Nucleus accumbens (tissue), 56 donors: Measurements from ENCODE around the gene DENND2D.

ENCODE experiments used
- DNase-seq, 56 donors: peaks; one replicate each; lab custom pipeline; 2025; lab: John Stamatoyannopoulos, UW

The DENND2D gene

DNA sequence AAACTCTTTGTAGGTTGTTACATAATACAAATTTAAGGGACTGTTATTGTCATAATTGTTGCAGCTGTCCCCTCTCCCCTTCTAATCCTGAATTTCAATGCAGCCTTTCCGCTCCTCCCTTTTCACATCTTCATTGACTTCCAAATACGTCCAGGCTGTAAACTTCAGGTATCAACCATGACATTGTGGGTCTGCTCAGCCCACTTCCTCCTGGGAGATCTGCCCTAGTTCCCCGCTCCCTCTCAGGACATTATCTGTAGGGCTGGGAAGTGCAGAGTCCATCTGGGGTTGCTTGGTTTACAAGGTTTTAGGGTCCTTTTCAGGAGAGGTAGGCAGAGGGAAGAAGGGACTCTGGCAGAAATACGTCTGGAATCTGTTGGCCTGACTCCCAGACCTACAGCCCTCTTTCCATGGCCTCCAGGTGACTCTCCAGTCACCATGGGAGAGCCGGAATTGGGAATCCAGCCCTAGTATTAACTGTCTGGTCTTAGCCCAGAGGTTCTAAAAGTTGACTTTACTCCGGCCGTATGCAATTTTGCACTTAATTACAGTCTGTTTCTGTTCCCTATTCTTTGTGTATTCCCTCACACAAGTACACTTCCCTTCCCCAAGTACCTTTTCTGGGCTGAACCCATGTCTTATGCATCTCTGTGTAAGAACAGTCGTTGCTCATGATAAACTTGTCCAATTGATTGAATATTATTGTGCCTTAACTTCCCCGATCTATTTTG lies 4.7 kb upstream of the DENND2D start:
- no peak for DNase-seq

DNA sequence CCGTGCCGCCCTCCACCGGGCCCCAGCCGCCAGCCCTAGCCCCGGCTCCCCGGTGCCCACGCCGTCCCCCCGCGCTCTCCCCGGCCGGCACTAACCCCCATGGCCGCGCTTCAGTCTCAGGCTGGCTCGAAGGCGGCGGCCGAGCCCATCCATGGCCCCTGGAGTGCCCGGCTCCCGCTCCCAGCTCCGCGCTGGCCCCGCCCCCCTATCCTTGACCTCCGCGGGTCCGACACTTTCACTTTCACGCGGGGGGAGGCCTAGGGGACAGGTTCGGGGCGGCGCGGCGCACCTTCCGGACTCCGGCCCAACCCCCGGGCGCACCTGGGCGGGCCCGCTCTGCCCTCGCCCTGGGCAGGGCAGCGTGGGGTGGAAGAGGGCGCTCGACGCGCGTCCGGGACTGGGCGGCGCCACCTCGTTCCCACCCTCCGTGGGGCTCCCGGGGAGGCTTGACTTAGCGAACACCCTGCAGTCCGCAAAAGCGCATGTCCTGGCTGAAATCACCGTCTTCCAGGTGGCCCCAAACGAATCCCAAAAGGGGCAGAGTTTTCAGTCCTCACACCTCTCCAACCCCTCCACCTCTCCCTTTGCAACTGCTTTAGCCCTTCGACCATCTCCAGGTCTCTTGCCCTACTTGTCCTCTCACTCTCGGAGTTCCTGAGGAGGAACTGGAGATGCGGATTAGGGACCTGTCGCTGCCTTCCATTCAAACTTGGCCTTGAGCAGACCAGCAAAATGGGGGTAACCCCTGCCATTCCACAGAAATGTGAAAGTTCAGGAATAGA lies 3.9 kb upstream of the DENND2D start:
- DNase-seq, result peak in 1 of 56 donors; percentile 36

DNA sequence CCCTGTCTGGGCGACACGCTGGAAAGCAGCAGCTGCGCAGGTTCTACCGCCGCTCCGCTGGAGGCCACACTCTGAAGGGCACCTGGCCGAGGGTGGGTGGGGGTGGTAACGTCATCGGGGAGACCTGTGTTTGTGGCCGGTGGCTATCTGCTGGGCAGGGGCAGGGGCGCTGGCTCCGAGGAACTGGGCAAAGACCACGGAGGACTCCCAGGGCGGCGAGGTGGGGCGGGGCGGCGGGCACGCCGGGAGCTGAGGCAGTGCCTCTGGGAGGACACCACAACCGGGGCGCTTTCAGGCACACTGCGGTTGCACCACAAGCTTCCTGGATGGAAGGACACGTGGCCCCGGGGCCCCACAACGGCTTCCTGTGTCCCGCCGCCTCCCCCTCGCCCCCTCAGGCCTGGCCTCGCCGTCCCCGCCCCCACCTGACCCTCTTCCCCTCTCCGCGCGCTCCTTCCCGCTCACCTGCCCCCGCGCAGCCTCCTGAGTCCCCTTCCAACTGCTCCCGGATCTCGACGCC lies 3.3 kb upstream of the DENND2D start:
- peak in 16 of 56 donors; percentile 10 to 50 (median 22) for DNase-seq

- no peak for DNase-seq
Measured at GRCh38 chr1:111202707-111203623, 2.5 kb upstream of the DENND2D start.

DNA sequence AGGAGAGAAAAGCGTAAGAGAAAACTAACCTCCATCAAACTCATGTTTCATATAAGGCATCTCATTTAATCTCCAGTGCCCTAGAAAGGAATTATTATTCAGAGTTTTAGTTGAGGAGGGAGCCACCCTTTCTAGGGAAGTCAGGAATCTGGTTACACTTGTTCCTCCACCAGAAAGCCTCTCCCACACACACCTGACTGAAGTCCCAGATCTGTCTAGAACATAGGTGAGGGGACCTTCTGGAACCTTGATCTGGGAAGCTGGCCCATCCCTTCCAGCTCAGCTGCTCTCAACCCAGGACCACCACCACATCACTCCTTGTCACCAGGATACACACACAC lies 1.9 kb upstream of the DENND2D start:
- no peak for DNase-seq

GRCh38 chr1:111201275-111202090 lies 1.0 kb upstream of the DENND2D start:
- no peak for DNase-seq

- no peak for DNase-seq
Measured at GRCh38 chr1:111200802-111201161, 336 bp upstream of the DENND2D start.

DNA sequence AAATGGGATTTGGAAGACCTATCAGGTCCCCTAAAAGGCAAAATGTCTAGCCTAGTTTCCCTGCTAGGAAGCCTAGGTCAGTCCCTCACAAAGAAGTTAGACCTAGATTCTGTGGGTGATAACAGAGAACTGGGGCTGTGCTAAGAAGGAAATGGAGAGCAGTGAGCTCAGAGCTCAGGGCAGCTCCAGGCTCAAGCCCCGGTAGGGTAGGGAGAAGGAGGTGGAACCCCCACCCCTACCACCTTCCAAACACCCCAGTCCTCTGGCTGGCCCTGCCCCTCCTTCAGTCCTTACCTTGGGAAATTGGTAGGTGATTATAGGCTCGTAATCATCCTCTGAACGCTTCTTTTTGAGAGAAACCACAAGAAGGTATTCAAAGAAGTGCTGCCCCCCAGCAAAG lies 1.1 kb downstream of the DENND2D start:
- DNase-seq, result no peak

GRCh38 chr1:111198836-111199235 lies 1.6 kb downstream of the DENND2D start:
- DNase-seq, result no peak

DNA sequence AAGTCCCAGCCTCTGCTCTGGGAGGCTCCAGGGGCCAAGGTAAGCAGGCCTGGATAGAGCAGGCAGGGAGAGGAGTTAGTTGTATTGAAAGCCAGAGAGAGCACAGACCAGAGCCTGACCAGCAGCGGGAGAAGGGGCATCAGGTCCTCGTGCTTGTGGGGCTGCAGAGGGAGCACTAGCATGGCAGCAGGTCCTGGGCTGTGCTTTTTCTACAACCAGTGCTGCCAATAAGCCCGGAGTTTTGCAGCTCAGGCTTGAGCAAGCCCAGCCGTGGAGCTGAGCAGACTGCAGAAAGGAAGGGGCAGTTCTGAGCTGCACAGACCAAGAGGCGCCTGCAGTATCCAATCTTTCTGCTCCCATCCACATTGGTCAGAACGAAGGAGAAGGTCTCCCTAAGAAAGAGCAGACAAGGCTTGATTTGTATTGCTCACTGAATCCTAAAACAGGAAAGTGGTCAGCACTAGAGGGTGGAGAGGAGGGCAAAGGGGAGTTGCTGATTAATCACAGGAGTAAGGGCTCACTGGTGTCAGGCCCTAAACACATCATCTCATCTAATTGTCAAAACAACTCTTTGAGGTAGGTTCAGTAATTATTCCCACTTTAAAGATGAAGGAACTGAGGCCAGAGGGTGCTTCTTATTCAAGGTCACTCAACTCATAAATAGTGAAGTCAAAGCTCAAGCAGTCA lies 2.7 kb downstream of the DENND2D start:
- DNase-seq, result peak in 1 of 56 donors; percentile 13

DNA sequence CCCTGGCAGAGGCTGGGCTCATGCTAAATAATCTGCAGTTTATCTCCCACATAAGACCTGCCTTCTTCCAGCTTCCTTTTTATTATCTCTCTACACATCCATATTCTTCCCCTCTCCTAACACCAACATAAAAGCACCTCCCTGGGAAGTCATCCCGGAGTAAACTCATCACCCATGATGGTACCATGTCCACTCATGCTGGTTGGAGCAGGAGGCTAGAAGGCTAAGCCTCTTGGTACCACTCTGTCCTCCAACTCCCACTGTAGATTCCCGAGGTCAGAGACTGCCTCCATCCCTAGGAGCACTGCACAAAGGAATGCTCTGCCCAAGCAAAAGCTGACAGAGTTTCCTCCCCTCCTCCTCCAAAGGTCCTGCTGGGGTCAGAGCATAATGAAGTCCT lies 4.2 kb downstream of the DENND2D start:
- DNase-seq, result no peak

DNA sequence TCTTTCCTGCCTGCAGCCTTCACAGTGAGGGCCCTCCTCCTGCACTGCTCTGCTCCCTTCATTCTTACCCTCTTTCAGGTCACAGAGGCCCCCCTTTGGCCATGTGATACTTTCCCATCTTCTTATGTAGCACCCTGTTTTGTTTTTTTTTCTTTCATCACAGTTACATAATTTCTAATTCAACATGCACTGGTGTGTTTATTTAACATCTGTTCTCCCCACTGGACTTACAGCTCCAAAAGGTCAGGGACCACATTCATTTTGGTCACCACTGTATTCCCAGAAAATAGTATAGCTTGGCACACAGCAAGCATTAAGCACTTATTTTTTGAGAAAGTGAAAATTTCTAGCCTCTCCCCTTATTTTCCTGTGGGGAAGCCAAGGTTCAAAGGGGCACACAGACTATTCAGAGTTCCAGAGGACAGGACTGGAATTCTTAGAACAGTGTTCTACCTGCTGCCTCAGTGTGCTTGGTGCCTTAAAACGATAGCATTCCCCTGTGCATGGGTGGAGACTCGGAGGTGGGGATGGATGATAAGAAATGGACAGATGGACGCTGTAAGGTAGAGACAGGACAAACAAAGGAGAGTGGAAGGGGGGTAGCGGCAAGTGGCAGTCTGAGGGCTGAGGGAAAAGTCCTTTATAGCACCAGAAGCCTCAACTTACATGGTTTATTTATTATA lies 5.3 kb downstream of the DENND2D start:
- no peak for DNase-seq

- no peak for DNase-seq
Measured at GRCh38 chr1:111193712-111194480, 6.5 kb downstream of the DENND2D start.

DNA sequence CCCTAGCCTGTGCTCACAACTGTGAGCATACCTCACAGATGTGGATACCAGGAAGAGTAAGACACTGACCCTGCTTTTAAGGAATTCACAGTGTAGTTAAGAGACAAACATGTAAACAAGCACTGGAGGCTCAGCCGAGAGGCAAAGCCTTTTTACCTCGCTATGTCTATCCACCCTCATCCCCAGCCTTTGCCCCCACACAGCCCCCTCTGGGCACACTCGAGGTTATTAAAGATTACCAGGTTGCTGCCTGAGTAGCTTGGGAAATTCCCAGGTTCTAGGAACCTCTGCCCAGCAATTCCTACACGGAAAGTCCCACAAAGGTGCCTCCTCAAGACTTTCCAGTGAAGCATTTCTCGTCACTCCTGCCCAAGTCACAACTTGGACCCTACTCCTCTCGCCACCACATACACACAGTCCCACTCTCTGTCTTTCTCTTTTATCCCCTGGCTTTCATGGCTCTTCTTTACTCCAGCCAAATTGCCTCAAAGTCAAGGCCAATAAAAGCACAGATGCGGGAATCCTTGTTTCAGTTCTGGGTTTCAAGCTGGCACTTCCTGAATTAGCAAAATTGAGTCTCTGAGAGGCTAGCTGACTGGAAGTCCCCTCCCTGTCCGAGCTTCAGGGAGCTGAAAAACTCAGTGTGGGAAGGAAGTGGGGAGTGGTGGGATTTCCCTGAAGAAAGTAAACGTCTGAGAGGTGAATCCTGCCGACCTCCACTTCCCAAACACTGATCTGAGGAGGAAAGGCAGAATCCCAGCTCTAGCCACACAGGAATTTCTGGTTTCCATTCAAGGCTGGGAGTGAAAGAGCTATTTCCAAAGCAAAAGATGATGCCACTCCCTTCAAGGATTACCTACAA lies 7.6 kb downstream of the DENND2D start:
- DNase-seq, result peak in 5 of 56 donors; percentile 5 to 19 (median 14)

- no peak for DNase-seq
Measured at GRCh38 chr1:111192074-111192473, 8.4 kb downstream of the DENND2D start.

DNA sequence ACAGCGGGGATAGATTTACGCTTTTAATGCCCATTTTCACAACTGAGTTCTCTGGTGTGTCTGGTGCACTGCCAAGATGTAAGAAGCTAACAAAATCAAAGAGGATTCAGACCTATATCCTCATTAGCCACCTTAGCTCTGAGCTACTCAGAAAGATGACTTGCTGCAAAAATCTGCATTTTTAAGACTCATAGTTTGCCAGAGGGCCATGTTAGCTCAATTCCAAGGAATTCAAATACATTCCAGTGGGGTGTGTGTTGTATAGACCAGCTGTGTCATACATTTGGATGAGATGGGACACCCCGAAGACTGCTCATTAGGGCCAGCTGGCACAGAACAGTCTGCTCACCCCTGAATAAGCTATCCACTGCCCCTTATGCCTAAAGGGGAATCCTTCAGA lies 8.9 kb downstream of the DENND2D start:
- no peak for DNase-seq

- DNase-seq, result no peak
Measured at GRCh38 chr1:111190931-111191451, 9.5 kb downstream of the DENND2D start.
